ENCODE results near the gene MAD1L1. TPM values are rescaled to one million over a fixed set of nuclear protein-coding genes. Genes with fewer than 3 reads are reported as not detected.

Gene MAD1L1
- total RNA-seq, 1 donor from 2014 or later: 48.4 TPM

GRCh38 chr7:1787241-1787640 is 445.5 kb downstream of the MAD1L1 start:
- TF ChIP-seq CTCF (IDR thresholded peaks at IDR 0.05): no peak
- Histone ChIP-seq H3K4me1 (no peaks in the 10 kb centered on the region), H3K4me3 (no peak overlapping the region), H3K36me3 (no peaks in the 10 kb centered on the region), H3K9me3 (no peaks in the 10 kb centered on the region), H3K27me3 (peaks cover 12% of the 10 kb centered on the region), H3K27ac (no peak overlapping the region)
- intact Hi-C loops (cut with DNase I): no loop called here
- DNase-seq: peak; percentile 35
- no peak for ATAC-seq

GRCh38 chr7:1785839-1786238 is 446.9 kb downstream of the MAD1L1 start:
- no peak for TF ChIP-seq CTCF (IDR thresholded peaks at IDR 0.05)
- intact Hi-C loops (cut with DNase I): no loop called here
- no peak overlapping the region for H3K27ac ChIP-seq
- H3K4me1 ChIP-seq: no peaks in the 10 kb centered on the region
- ATAC-seq: no peak
- H3K36me3 ChIP-seq: no peaks in the 10 kb centered on the region
- DNase-seq: no peak
- H3K9me3 ChIP-seq: no peaks in the 10 kb centered on the region
- no peak overlapping the region for H3K4me3 ChIP-seq
- H3K27me3 ChIP-seq: peaks cover 12% of the 10 kb centered on the region

- no peaks in the 10 kb centered on the region for H3K27me3 ChIP-seq
- H3K9me3 ChIP-seq: no peaks in the 10 kb centered on the region
- H3K27ac ChIP-seq: no peak overlapping the region
- no peaks in the 10 kb centered on the region for H3K4me1 ChIP-seq
- H3K4me3 ChIP-seq: no peak overlapping the region
- H3K36me3 ChIP-seq: no peaks in the 10 kb centered on the region
- no peak for TF ChIP-seq CTCF (IDR thresholded peaks at IDR 0.05)
- DNase-seq (peak; percentile 40), ATAC-seq (no peak)
- intact Hi-C loops (cut with DNase I): no loop called here
These were observed 451.4 kb downstream of the MAD1L1 start for GRCh38 chr7:1781369-1781768.

- peak; percentile 39 for DNase-seq
- ATAC-seq: no peak
- Histone ChIP-seq H3K36me3 (no peaks in the 10 kb centered on the region), H3K27me3 (no peaks in the 10 kb centered on the region), H3K27ac (no peak overlapping the region), H3K9me3 (no peaks in the 10 kb centered on the region), H3K4me1 (no peaks in the 10 kb centered on the region), H3K4me3 (no peak overlapping the region)
- intact Hi-C loops (cut with DNase I): no loop called here
- no peak for TF ChIP-seq CTCF (IDR thresholded peaks at IDR 0.05)
These were observed 453.3 kb downstream of the MAD1L1 start for GRCh38 chr7:1779445-1779844.

GRCh38 chr7:1777122-1777521 is 455.6 kb downstream of the MAD1L1 start:
- intact Hi-C loops (cut with DNase I): no loop called here
- Histone ChIP-seq H3K9me3 (no peaks in the 10 kb centered on the region), H3K4me1 (no peaks in the 10 kb centered on the region), H3K4me3 (no peak overlapping the region), H3K36me3 (no peaks in the 10 kb centered on the region), H3K27ac (no peak overlapping the region), H3K27me3 (no peaks in the 10 kb centered on the region)
- TF ChIP-seq CTCF (IDR thresholded peaks at IDR 0.05): no peak
- no peak for DNase-seq
- no peak for ATAC-seq

- Histone ChIP-seq H3K4me1 (no peaks in the 10 kb centered on the region), H3K27me3 (no peaks in the 10 kb centered on the region), H3K36me3 (no peaks in the 10 kb centered on the region), H3K4me3 (no peak overlapping the region), H3K9me3 (no peaks in the 10 kb centered on the region), H3K27ac (no peak overlapping the region)
- DNase-seq (no peak), ATAC-seq (no peak)
- intact Hi-C loops (cut with DNase I): no loop called here
- TF ChIP-seq CTCF (IDR thresholded peaks at IDR 0.05): no peak
These were observed 457.4 kb downstream of the MAD1L1 start for GRCh38 chr7:1775389-1775788.

Data from upper lobe of right lung (tissue), 1 donor.